Measurements from ENCODE around the gene SLC6A13.
"Not testable (repeated sequence)": the region's sequence is repeated elsewhere in the genome, so short reads cannot be mapped to it uniquely, and the experiment has no call there.

SLC6A13 gene

DNA sequence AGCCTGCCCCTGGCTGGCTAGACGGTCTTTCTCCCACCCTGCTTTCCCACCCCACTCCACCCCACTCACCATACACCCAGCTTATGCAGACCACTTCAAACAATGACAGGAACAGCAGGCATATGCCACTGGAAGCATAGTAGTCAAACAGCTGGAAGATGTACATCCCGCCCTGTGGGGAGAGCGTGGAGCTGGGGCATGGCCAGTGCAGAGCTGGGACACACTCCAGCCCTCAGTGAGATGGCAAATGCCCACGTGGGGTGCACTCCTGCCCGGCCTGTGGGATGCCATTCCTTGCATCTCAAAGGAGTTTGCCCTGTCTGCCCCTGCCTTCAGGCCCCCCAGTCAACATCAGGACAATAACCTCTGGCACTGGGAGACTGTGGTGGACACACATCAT is 67.5 kb downstream of the SLC6A13 start:
- no peak for FAIRE-seq

DNA sequence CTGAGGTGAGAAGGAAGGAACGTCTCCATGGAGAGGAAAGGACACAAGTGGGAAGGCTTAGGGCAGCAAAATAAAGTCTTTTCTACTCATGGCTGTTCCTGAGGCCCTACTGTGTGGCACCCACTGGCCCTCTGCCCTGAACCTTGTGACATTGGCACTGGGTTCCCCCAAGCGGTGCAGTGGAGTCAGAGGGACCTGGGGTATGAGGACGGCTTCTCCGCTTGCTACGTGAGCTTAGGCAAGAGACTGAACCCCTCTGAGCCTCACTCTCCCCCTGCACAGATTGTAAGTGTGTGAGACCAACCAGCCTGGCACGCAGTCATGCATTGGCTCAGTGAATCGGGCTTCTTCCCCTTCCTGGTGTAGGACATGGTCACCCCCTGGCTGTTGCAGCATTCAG is 68.4 kb downstream of the SLC6A13 start:
- no peak for FAIRE-seq

DNA sequence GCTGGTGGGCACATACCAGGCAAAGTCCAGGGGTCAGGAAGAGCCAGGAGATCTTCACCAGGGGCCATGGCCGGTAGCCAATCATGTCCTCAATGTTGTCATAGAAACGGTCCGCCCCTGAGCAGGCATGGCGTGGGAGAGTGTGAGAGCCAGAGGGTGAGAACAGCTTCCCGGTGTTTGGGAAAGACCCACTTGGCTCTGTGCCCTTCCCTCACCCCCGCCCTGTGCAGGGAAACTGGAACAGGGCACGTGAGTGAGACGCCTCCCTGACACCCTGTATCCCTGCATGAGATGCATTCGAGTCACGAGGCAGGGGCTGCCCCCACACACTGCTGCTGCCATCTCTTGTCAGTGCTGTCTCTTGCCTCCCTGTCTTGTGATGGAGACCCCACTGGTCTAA is 69.4 kb downstream of the SLC6A13 start:
- FAIRE-seq: no peak

DNA sequence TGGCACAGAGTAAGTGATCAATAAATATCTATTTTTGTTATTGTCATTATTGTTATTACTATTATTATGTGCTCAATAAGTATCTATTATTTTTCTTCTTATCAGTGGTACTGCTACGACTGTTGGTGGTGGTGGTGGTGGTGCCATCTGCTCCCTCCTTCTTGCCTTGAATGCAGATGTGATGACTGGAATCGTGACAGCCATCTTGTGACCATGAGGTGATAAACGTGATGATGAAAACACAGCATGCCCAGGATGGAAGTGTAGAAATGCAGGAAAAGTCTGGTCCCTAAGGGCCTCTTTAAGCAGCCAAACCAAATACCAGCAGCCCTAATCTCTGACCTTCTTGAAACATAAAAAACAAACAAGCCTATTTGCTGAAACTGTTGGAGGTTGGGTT is 71.1 kb downstream of the SLC6A13 start:
- FAIRE-seq: no peak

DNA sequence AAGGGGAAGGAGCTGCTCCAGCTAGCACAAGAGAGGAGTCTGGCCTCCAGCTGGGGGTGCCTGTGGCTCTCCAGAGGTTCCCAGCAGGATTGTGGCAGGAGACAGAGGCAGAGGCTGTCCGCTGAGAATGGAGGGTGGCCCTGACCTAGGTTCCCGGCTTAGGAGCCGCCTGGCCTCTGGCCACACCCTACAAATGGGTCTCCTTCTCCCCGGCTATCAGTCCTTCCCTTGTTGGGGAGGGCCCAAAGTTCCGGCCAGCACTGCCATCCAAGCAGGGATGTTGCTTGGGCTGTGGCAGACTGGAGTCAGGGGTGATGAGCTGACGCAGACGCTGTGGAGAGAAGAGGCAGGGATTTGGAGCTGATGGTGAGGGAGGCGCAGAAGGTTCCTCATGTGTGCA is 71.8 kb downstream of the SLC6A13 start:
- FAIRE-seq: no peak

DNA sequence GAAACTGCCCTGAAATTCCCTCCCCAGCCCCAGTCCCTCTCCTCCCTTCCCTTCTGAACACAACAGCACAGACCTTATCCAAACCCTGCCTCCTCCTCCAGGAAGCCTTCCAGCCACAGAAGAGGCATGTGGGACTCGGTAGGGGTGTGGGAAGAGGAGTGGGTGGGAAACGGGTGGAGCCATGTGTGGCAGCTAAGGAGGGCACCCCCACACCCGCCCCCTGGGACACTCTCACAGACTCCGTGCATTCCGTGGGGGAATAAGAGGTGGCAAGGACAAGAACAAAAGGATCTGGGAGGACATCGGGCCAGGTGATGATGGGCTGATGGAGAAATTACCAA is 73.0 kb downstream of the SLC6A13 start:
- FAIRE-seq: no peak

DNA sequence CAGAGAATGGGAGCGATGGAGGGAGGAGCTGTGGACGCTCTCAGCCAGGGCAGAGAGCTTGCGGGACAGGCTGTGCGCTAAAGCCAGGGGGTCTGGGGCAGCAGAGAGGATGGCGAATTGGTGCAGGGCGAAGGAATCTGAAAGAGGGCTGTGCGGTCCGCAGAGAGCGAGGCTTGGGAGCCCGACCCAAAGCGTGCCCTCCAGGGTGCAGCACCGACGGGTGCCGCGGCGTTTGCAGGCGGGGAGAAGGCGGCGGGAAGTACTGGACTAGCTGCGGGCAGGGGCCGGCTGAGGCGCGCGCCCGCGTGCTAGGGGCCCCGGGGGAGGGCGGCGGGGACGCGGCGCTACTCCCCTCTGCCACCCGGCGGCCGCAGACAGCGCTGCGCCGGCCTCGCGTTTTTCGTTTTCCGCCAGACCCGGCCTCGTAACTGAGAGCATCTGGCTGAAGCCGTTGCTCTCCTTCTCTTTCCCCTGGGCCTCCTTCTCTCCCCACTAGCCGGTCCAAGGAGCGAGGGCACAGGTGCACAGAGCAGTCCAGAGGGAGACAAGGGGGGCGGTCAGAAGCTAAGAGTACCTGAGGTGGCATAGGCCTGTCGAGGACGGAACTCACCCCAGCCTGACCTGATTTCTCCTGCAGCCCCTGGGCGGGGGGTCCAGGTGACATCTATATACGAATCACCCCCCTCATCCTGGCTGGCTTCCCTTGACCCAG is 73.6 kb downstream of the SLC6A13 start:
- FAIRE-seq: no peak

DNA sequence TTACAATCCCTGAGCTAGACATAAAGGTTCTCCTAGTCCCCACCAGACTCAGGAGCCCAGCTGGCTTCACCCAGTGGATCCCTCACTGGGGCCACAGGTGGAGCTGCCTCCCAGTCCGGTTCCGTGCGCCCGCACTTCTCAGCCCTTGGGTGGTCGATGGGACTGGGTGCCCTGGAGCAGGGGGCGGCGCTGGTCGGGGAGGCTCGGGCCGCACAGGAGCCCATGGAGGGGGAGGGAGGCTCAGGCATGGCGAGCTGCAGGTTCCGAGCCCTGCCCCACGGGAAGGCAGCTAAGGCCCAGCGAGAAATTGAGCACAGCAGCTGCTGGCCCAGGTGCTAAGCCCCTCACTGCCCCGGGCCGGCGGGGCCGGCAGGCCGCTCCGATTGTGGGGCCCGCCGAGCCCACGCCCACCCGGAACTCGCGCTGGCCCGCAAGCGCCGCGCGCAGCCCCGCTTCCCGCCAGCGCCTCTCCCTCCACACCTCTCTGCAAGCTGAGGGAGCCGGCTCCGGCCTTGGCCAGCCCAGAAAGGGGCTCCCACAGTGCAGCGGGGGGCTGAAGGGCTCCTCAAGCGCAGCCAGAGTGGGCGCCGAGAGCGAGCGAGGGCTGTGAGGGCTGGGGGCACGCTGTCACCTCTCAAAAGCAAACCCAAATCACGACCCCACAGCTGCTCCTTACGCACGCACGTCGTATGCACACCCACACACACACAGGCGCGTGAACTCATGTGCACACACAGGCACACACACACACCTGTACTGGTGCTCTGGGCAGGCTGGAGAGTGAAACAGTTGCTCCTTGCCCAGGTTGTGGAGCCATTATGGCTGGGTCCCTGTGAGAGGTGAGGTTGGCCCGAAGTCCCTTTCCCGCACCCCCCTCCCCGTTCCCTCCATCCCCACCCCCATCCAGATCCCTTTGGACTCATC is 74.4 kb downstream of the SLC6A13 start:
- FAIRE-seq: not testable (repeated sequence)

DNA sequence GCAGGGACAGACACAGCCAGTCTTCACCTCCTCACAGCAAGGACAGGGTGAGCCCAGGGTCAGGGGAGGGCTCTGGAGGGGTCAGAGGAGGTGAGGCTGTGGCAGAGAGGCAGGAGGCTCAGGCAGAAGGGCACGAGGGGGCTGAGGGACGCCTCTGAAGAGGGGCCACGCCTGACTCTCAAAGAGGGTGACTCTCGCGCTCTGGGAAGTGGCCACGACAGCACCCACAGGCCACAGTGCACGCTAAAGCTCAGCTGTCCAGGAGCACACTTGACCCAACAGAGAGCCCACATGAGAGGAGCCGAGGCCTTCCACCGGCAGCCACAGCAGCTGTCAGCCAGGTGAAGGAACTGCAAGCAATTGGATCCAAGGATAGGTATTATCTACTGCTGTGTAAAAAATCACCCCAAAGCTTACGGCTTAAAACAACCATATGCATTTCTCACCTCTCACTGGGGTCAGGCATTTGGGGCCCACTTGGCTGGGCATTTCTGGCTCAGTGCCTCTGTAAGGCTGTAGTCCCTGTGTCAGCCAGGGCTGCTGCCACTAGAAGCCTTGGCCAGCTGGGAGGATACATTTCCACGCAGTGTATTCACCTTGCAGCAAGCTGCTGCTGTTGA is 76.5 kb downstream of the SLC6A13 start:
- FAIRE-seq: no peak

DNA sequence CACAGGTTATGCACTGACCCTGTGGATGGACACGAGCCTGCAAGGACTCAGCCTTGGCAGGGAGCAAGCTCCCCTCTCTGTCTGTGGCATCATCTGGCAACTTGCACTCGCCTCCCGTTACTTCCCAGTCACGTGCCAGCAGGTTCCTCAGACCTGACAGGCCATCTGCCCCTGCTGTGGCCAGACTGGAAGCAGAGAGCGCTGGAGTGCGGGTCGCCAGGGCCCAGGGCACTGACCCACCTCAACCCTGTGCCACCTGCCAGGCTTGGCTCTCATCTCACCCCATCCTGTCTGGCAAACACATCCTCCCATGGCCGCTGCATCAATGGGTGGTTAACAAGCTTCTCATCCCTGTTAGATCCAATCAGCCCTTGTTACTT is 77.1 kb downstream of the SLC6A13 start:
- FAIRE-seq: no peak

DNA sequence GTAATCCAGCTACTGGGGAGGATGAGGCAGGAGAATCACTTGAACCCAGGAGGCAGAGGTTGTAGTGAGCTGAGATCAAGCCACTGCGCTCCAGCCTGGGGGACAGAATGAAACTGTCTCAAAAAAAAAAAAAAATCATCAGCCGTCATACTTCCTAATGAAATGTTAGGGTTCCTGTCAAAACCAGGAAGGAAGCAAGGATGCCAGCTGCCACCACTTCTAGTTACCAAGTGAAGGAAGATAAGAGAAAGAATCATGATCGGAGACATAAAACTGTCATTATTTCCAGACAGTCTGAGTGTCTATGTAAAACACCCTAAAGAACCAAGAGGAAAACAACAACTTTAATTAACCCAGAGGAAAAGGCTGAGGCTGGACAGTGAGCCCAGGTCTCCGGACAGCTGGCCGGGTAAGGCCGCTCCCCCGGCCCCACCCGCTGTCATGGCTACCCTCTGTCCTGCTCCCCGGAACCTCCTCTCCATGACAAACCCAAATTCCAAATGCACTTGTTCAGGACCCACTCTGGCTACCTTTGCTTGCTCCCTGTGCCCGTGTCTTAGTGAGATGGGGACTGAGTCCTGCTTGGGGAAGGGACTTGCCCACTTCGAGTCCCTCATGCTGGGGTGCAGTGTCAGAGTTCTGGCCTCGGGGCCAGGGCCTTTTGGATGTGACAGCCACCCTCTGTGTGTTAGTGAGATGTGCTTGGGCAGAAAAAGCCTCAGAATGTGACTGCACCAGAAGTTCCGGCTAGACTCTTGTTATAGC is 77.6 kb downstream of the SLC6A13 start:
- FAIRE-seq: no peak

DNA sequence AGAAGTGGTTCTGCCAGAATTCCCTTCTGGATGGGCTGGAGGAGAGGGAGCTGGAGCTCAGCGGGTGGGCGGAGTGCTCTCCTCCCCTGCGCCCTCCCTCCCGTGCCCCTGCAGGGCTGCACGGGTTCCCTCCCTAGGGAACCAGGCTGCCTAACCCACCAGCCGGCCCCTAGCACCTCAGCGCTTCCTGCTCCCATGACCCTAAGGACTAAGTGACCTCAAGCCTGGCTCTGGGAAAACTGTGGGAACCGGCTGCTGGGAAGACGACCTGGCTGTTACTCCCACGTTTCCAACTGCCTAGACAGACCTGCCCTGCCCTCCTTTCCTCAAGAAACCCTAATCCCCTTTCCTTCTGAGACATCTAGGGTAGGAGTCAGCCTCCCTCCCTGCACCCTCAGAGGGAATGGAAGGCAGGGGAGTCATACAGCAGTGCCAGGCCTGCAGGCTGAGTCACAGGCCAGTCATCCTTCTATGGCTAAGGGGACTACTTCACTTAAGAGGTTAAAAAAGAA is 80.2 kb downstream of the SLC6A13 start:
- FAIRE-seq: no peak

DNA sequence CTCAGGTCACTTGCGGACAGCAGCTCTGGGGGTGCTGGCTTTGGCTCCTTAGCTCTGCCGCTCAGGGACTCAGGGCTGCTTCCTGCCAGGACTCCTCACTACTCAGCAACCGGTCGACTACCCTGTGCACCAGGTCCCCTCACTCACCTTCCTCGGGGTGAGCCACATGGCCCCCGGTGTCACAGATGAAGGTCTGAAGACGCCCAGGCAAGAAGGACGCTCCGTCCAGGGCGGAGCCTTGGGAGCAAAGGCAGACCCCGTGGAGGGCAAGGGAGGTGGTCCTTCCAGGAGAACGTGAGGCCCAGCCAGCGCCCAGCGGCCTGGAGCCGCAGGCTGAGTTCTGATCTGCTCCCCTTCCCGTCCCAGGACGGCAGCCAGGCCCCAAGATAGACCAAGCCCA is 80.7 kb downstream of the SLC6A13 start:
- no peak for FAIRE-seq

DNA sequence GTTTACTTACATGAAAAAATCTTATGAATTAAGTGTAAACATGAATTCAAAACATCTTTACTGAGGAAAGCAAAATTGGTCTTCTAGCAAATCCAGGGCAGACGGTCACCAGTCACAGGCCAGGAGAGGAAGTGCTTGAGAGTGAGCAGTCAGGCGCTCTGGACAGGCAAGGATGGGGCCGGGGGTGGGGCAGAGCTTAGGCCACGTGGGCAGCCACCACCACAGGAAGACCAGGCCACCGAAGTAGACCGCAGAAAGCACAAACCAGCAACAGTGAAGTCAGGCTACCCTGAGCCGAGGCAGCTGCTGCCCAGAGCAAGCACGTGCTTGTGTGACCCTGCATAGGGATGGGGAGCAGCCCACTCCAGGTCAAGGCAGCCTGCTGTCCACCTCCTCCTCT is 82.2 kb downstream of the SLC6A13 start:
- no peak for FAIRE-seq

DNA sequence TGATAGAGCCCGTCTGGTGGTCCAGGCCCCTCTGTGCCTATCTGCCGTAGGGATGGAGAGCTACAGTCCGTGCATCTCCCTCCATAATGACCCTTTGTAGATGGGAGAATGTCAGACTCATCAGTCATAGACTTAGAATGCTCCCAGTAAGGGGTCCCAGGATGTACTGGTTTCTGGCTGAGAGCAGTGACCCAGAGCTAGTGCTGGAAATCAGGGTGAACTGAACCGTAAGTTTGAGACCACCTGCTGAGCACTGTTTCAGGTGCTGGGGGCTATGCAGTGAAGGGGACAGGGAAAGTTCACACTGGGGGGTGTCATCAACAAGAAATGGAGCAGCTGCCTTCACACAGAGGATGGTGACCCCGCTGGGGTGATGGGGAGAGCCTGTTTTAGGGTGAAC is 82.8 kb downstream of the SLC6A13 start:
- FAIRE-seq: no peak

DNA sequence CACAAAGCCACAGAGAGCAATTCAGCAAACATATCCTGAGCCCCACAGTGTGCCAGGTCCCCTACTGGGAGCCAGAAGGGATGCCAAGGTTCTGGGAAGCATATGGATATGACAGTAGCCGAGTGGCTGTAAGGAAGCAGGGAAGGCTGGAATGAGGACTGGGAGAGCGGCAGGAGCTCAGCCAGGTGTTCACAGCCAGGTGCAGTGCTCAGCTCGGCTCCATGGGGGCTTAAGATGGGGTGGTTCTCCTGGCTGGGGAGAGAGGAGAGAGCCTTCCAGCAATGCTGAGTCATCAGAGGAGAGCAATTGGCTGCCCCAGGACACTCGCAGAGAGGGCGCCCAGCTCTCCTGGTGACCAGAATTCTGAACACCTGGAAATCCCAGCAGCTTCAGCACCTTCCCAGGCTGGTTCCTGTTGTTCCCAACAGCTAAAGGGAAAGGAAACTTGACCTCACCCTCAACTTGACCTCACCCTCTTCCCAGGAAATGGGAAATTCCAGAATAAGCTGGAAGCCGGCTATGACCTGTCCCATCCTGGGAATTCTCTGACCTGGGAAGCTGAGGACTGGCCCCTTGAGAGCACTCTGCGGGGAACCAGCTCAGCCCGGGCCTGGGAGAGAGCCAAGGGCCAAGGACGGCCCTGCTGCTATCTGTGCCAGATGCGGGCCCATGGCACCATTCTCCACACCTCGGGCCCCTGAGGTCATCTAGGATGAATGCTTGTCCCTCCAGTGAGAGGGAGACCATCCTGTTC is 83.3 kb downstream of the SLC6A13 start:
- no peak for FAIRE-seq

DNA sequence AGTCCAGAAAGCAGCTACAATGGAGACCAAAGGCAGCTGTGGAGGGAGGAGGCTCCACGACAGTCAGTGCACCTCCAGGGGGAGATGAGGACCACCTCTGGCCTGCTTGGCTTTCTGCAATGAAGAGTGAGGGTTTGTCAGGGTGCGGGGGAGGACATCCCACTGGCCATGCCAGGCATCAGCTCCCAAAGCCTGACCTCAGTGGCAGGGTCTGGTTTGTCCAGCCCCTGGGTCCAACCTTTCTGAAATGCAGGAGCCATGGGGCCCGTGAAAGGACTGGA is 83.9 kb downstream of the SLC6A13 start:
- FAIRE-seq: no peak

DNA sequence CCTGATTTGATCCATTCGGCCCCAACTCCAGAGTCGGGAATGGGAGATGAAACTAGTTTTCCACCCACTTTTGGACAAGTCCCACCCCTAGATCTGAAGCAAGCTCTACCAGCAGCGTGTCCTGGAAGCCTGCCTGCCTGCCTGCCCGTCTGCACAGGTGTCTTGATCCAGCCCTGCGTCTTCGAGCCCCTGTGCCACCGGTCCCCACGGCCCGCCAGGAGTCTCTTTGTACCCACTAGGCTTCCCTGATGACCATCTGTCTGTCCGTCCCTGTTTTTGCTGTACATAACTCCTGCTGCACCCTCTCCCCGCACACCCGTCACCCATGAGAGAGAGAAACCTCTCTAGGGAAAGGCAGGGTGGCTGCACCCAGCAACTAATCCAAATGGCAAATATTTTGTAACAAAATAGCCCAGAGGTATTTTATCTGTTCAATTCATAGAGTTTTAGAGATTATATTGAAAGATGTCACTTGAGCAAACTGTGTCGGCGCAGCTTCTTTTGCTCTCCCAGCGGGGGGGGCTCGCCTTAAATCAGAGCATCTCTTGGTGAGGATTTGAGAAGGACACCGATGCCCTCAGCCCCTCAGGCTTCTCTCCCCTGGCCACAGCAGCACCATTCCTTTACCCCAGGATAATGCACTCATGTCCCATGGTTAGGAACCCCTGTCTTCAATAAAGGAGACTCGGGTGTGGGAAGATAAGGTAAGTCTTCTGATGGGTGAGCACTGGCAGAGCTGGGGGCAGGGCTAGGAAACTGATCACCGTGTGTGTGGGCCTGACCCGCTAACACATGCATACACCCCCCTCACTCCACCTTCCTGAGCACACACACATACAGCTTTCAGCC is 84.4 kb downstream of the SLC6A13 start:
- FAIRE-seq: no peak

DNA sequence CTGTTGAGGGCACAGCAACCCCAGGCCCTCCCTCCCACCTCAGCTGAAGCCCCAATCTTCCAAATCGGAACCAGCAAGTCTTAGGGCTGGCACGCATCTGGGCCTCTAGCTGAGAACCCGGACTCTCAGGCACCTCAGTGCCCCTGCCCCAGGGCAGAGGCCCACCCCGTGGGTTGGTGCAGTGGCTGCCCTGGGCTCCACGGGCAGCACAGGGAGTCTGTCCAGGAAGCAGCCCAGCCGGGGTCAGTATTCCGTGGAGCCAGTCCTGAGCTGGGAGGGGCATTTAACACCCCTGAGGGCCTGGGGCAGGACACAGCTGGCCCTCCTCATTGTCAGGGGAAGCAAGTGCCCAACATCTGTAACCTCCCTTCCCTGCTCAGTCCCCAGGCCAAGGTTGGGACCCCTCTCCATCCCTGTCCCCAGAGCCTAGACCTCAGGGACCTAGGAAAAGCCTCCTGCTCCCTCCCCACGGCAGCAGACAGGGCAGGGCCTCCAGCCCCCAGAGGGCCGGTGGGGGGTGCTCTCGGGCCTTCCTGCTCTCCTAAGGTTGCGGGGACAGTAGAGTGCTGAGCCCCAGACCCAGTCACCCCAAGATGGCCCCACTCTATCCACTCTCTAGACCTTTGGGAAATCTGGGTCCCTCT is 85.2 kb downstream of the SLC6A13 start:
- no peak for FAIRE-seq

DNA sequence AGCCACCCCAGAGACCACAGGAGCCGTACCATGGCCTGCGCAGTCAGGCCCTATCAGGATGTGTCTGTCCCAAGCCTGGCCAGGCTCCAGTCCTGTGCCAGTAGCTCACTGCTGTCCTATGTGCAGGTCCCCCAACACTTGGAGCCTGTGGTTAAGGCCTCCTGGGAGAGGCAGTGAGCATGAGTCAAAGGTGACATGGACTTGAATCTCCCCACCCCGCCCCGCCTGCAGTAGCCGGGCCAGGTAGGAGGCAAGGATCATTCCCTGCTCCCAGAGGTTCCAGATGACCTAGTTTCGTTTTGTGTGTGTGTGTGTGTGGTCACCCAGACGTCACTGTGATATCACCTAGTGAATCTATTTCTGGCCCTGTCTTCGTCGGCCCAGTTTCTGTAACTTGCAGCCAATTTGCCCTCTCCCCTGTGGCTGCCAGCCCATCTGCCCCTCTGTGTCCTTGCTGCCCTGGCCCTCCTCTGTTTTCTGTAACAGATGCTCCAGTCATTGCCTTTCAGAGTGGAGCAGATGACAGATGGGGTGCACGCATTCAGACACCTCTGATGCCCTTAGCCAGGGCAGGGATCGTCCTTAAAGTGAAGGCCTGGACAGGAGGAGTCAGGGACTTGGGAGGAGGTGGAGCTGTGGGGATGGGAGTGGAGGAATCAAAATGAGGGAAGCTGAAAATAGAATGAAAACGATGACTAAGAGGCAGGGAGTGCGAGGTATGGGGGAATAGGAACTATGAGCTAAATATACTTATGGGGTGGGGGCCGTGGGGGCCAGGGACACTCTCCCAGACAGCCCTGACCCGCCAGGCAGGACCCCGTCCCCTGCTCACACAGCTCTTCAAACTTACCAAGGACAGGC is 86.1 kb downstream of the SLC6A13 start:
- peak; percentile 51 for FAIRE-seq
